K562 (cell line): ENCODE measurements around the gene OPCML. TPM values are rescaled to one million over a fixed set of nuclear protein-coding genes. Genes with fewer than 3 reads are reported as not detected.

ENCODE experiments used
- ATAC-seq: fragments of 200-7000 bp; cut with Tn5 transposase; 3 replicates; pipeline ENCODE4 v1.9.1; 2020; ENCODE audit warnings: moderate library complexity
- BruUV-seq: library from RNA; stranded (reverse); fragments of 400-500 nt; replicated peaks from 2 replicates; lab custom pipeline; 2021; lab: Mats Ljungman, UMichigan
- CTCF ChIA-PET: fragments of 300-600 bp; formaldehyde crosslinking; extraction: SDS; loops from one replicate; lab custom pipeline; 2021; ENCODE audit warnings: low intra/inter-chr PET ratio; lab: Yijun Ruan, JAX
- POLR2A ChIA-PET: fragments of 300-600, 350-650 bp; sonication (Branson Sonifier 250); formaldehyde crosslinking; extraction: SDS; loops from one replicate; lab custom pipeline; 2021; ENCODE audit warnings: antibody characterized with exemption, inconsistent platforms; lab: Yijun Ruan, JAX
- DNase-seq, 4 experiments: peaks; one replicate each; pipeline versions ENCODE4 v3.0.0 to v3.0.0-alpha.2; 2011 to 2018; ENCODE audit warnings: low spot score in 3 of 4, mixed read lengths in 3 of 4; ENCODE audit errors: extremely low read depth in 1 of 4
- FAIRE-seq: peaks from 2 replicates; lab custom pipeline; 2011; peaks lifted over from hg19 to GRCh38; lab: Jason Lieb, UNC
- H2AFZ ChIP-seq: 2 replicates; pipeline ENCODE4 v1.6.0; 2011; ENCODE audit warnings: low read depth, low read length, control low read depth, inconsistent platforms
- H3K27ac ChIP-seq: fragments of 200-600 bp; 3 replicates; pipeline ENCODE4 v1.8.0; 2011; ENCODE audit warnings: low read depth, mild to moderate bottlenecking, control low read depth, inconsistent platforms, low read length, moderate library complexity, mixed read lengths; ENCODE audit errors: extremely low read depth
- H3K27me3 ChIP-seq, 2 experiments: fragments of 300-600 bp in 1 of 2; 2 replicates in 1 of 2; 3 replicates in 1 of 2; pipeline versions ENCODE4 v1.6.0 to v1.8.0; 2011; ENCODE audit warnings: inconsistent platforms in 2 of 2, low read length in 2 of 2, mild to moderate bottlenecking in 1 of 2, mixed read lengths in 1 of 2, moderate library complexity in 1 of 2; ENCODE audit not compliant: control insufficient read depth in 2 of 2, insufficient read depth in 2 of 2
- H3K36me3 ChIP-seq: fragments of 300-600 bp; 3 replicates; pipeline ENCODE4 v1.8.0; 2011; ENCODE audit warnings: mild to moderate bottlenecking, low read length, inconsistent platforms; ENCODE audit not compliant: control insufficient read depth, insufficient read depth
- H3K4me1 ChIP-seq, 2 experiments: fragments of 200-600 bp in 1 of 2; replicated peaks in 1 of 2; 2 replicates in 1 of 2; 3 replicates in 1 of 2; pipeline versions ENCODE4 v1.5.1 to v1.8.0; 2011; ENCODE audit warnings: inconsistent platforms in 2 of 2, low read length in 2 of 2, mild to moderate bottlenecking in 1 of 2, mixed read lengths in 1 of 2, moderate library complexity in 1 of 2; ENCODE audit not compliant: control insufficient read depth in 2 of 2, insufficient read depth in 2 of 2
- H3K4me2 ChIP-seq: 2 replicates; pipeline ENCODE4 v1.6.1; 2011; ENCODE audit warnings: low read length, control low read depth, inconsistent platforms, mixed read lengths; ENCODE audit not compliant: insufficient read depth
- H3K4me3 ChIP-seq: fragments of 200-600 bp; sonication (generic), shearing (Covaris generic); 2 replicates; pipeline ENCODE4 v1.5.1; 2016; ENCODE audit warnings: control low read depth, inconsistent platforms
- H3K79me2 ChIP-seq: fragments of 200-600 bp; 3 replicates; pipeline ENCODE4 v1.8.0; 2011; ENCODE audit warnings: low read length, inconsistent platforms; ENCODE audit not compliant: control insufficient read depth, insufficient read depth
- H3K9ac ChIP-seq, 2 experiments: 2 replicates each; pipeline versions ENCODE4 v1.6.0 to v1.6.1; 2011; ENCODE audit warnings: low read depth in 2 of 2, low read length in 2 of 2, control low read depth in 1 of 2, inconsistent platforms in 1 of 2, mild to moderate bottlenecking in 1 of 2, mixed read lengths in 1 of 2; ENCODE audit not compliant: insufficient read depth in 1 of 2
- H3K9me1 ChIP-seq: one replicate; pipeline ENCODE4 v1.6.0; 2011; ENCODE audit warnings: inconsistent platforms, mild to moderate bottlenecking, low read length, moderate library complexity; ENCODE audit not compliant: control insufficient read depth, insufficient read depth
- H3K9me3 ChIP-seq: replicated peaks from 2 replicates; pipeline ENCODE4 v1.5.1; 2011; ENCODE audit warnings: low read depth, low read length, inconsistent platforms; ENCODE audit not compliant: control insufficient read depth, insufficient read depth
- H4K20me1 ChIP-seq: replicated peaks from 2 replicates; pipeline ENCODE4 v1.6.1; 2011; ENCODE audit warnings: low read length, inconsistent platforms, mixed read lengths; ENCODE audit not compliant: control insufficient read depth, insufficient read depth
- ELF2 ChIP-seq: fragments of 250-450 bp; sonication (Bioruptor Pico); IDR thresholded peaks from 2 replicates; pipeline ENCODE4 v1.5.0; 2021; ENCODE audit warnings: mild to moderate bottlenecking
- GATAD2A ChIP-seq: fragments of 450-650 bp; IDR thresholded peaks from 2 replicates; pipeline ENCODE4 v1.6.1; 2017
- XRCC4 ChIP-seq: IDR thresholded peaks from one replicate; pipeline ENCODE4 v1.6.1; 2011; ENCODE audit not compliant: insufficient read depth, insufficient read length; ENCODE audit errors: extremely low read depth
- ZNF140 ChIP-seq: fragments of 250-450 bp; sonication (Bioruptor Pico); IDR thresholded peaks from 2 replicates; pipeline ENCODE4 v1.8.0; 2021; ENCODE audit warnings: moderate library complexity, mild to moderate bottlenecking, inconsistent platforms
- ZNF584 ChIP-seq: fragments of 200-800 bp; sonication (Bioruptor generic); IDR thresholded peaks from 2 replicates; pipeline ENCODE4 v1.6.1; 2016; ENCODE audit warnings: low read depth, mild to moderate bottlenecking, missing genetic modification characterization, missing compliant biosample characterization
- ZNF668 ChIP-seq: fragments of 250-450 bp; sonication (Bioruptor Pico); IDR thresholded peaks from 2 replicates; pipeline ENCODE4 v1.8.0; 2022; ENCODE audit warnings: mild to moderate bottlenecking, inconsistent platforms
- ZNF707 ChIP-seq: fragments of 250-450 bp; sonication (Bioruptor Pico); conservative IDR thresholded peaks from 2 replicates; pipeline ENCODE4 v1.8.0; 2022; ENCODE audit warnings: inconsistent platforms, mild to moderate bottlenecking, moderate library complexity
- WGBS: fragments of 100-300 bp; shearing (Covaris generic); methylation state at CpG from one replicate; pipeline ENCODE4 v1.1.6; 2016; ENCODE audit warnings: low coverage, mixed read lengths; ENCODE audit not compliant: insufficient coverage; ENCODE audit errors: missing lambda C conversion rate; 5-methylcytosine and 5-hydroxymethylcytosine counted together
- in situ Hi-C: fragments of 300-500 bp; cut with MboI; formaldehyde crosslinking; loops from 4 replicates; pipeline ENCODE4 v1.15.0; 2018; ENCODE audit warnings: inconsistent platforms, mixed read lengths
- intact Hi-C: fragments of 100-400 bp; cut with micrococcal nuclease; formaldehyde crosslinking; loops from 2 replicates; pipeline ENCODE4 v1.14.2; 2022
- polyA plus RNA-seq, 8 experiments: library from polyadenylated mRNA; depleted of rRNA in 4 of 8; stranded (reverse) in 5 of 8; unstranded in 3 of 8; fragments of >200 nt; fragmentation: Nextera tagmentation in 2 of 8; fragmentation: Illumina TruSeq in 1 of 8; extraction: Ambion mirVana in 2 of 8; extraction: Trizol in 1 of 8; gene quantifications; 2 replicates each; pipeline versions ENCODE4 v1.2.1 to v1.2.3, GENCODE V29; 2011 to 2014; ENCODE audit warnings: inconsistent platforms in 1 of 8, missing spikeins in 1 of 8
- total RNA-seq, 7 experiments: library from RNA; depleted of rRNA in 6 of 7; stranded (reverse); fragments of >200 nt in 6 of 7; fragmentation: Illumina TruSeq in 2 of 7; extraction: Trizol in 2 of 7; gene quantifications; 2 replicates each; pipeline versions ENCODE4 v1.2.1 to v1.2.3, GENCODE V29; 2011 to 2021; ENCODE audit warnings: low replicate concordance in 1 of 7

Gene OPCML
- total and polyA plus RNA-seq, 9 of the 15 experiments (the other 6 are each of a cell fraction or from before 2014, with no cell fraction given) = not detected

GRCh38 chr11:132790466-132790865 is 741.8 kb downstream of the OPCML start:
- in situ Hi-C loops (no loop called here), intact Hi-C loops (no loop called here)
- no peak overlapping the region for H2AFZ ChIP-seq
- 0 out of 2 replicates have a peak, but pooled peaks cover 2% of the 10 kb centered on the region for H3K9me3 ChIP-seq
- H3K9me1 ChIP-seq = no peaks in the 10 kb centered on the region
- H3K4me1 ChIP-seq = no peaks in the 10 kb centered on the region
- TF ChIP-seq ZNF584 (CRISPR knock-in tag) (no peak), ZNF707 (CRISPR knock-in tag) (no peak), XRCC4 (no peak), ZNF140 (no peak)
- BruUV-seq = no TSS peak
- H3K79me2 ChIP-seq = no peaks in the 10 kb centered on the region
- no peak overlapping the region for H3K4me3 ChIP-seq
- WGBS = 0% methylated on average over 5 of the region's 5 CpGs
- no peaks in the 10 kb centered on the region for H3K36me3 ChIP-seq
- DNase-seq (no peak), ATAC-seq (no peak), FAIRE-seq (no peak)
- H4K20me1 ChIP-seq = no peaks in the 10 kb centered on the region
- no peaks in the 10 kb centered on the region for H3K27me3 ChIP-seq
- no peak overlapping the region for H3K4me2 ChIP-seq
- H3K9ac ChIP-seq = no peak overlapping the region
- no peak overlapping the region for H3K27ac ChIP-seq
- POLR2A ChIA-PET = no interaction called here
- CTCF ChIA-PET = no interaction called here

- H3K4me1 ChIP-seq = no peaks in the 10 kb centered on the region
- no peaks in the 10 kb centered on the region for H3K27me3 ChIP-seq
- H3K79me2 ChIP-seq = no peaks in the 10 kb centered on the region
- H2AFZ ChIP-seq = no peak overlapping the region
- H3K4me3 ChIP-seq = no peak overlapping the region
- DNase-seq (no peak), FAIRE-seq (no peak), ATAC-seq (no peak)
- H3K9ac ChIP-seq = no peak overlapping the region
- H4K20me1 ChIP-seq = no peaks in the 10 kb centered on the region
- BruUV-seq = no TSS peak
- POLR2A ChIA-PET = no interaction called here
- intact Hi-C loops = no loop called here
- in situ Hi-C loops = no loop called here
- under 1% methylated on average over 6 of the region's 6 CpGs for WGBS
- no peak overlapping the region for H3K4me2 ChIP-seq
- H3K36me3 ChIP-seq = no peaks in the 10 kb centered on the region
- H3K9me1 ChIP-seq = no peaks in the 10 kb centered on the region
- no peak overlapping the region for H3K27ac ChIP-seq
- TF ChIP-seq GATAD2A = no peak
- no peak for TF ChIP-seq ZNF668
- TF ChIP-seq ELF2 (CRISPR knock-in tag) = no peak
- CTCF ChIA-PET = no interaction called here
- H3K9me3 ChIP-seq = 0 out of 2 replicates have a peak, but pooled peaks cover 2% of the 10 kb centered on the region
Observed at GRCh38 chr11:132788816-132789325, 743.4 kb downstream of the OPCML start.
